ENCODE results near the gene FAM181A.

FAM181A gene

GRCh38 chr14:93898731-93899130, 28.4 kb upstream of the FAM181A start:
- no peak overlapping the region for H2AFZ ChIP-seq (ENCODE audit: low read length)
- no peak overlapping the region for H3K4me3 ChIP-seq (ENCODE audit: low read depth, low read length, poor library complexity, severe bottlenecking)
- no peaks in the 10 kb centered on the region for H3K9me3 ChIP-seq (ENCODE audit: low read length)
- no peaks in the 10 kb centered on the region for H3K9me2 ChIP-seq (ENCODE audit: low read depth, low read length)
- no peak overlapping the region for H3K4me2 ChIP-seq (ENCODE audit: low read length)
- H3K27ac ChIP-seq (ENCODE audit: low read depth, low read length, poor library complexity, severe bottlenecking) = no peak overlapping the region
- H3K36me3 ChIP-seq (ENCODE audit: insufficient read depth, low read length) = no peaks in the 10 kb centered on the region
- no peaks in the 10 kb centered on the region for H3K79me2 ChIP-seq (ENCODE audit: insufficient read depth, low read length)
- no peaks in the 10 kb centered on the region for H3K27me3 ChIP-seq (ENCODE audit: insufficient read depth, low read length)
- no peaks in the 10 kb centered on the region for H4K20me1 ChIP-seq (ENCODE audit: insufficient read depth, low read length)
- TF ChIP-seq EZH2 (IDR thresholded peaks at IDR 0.05; ENCODE audit: borderline replicate concordance, low read length) (no peak), CTCF (IDR thresholded peaks at IDR 0.05; ENCODE audit: low read length) (no peak)
- H3K9ac ChIP-seq (ENCODE audit: low read length) = no peak overlapping the region
- H3F3A ChIP-seq (ENCODE audit: insufficient read depth, low read length) = no peaks in the 10 kb centered on the region
- no peaks in the 10 kb centered on the region for H3K4me1 ChIP-seq (ENCODE audit: insufficient read depth, low read length, severe bottlenecking)

GRCh38 chr14:93901813-93902212, 25.3 kb upstream of the FAM181A start:
- H3K4me1 ChIP-seq (ENCODE audit: insufficient read depth, low read length, severe bottlenecking) = no peaks in the 10 kb centered on the region
- no peak overlapping the region for H3K27ac ChIP-seq (ENCODE audit: low read depth, low read length, poor library complexity, severe bottlenecking)
- H2AFZ ChIP-seq (ENCODE audit: low read length) = no peak overlapping the region
- no peak overlapping the region for H3K4me3 ChIP-seq (ENCODE audit: low read depth, low read length, poor library complexity, severe bottlenecking)
- no peak for TF ChIP-seq CTCF (IDR thresholded peaks at IDR 0.05; ENCODE audit: low read length)
- no peak for TF ChIP-seq EZH2 (IDR thresholded peaks at IDR 0.05; ENCODE audit: borderline replicate concordance, low read length)
- no peaks in the 10 kb centered on the region for H3K27me3 ChIP-seq (ENCODE audit: insufficient read depth, low read length)
- no peaks in the 10 kb centered on the region for H3K9me2 ChIP-seq (ENCODE audit: low read depth, low read length)
- no peak overlapping the region for H3K4me2 ChIP-seq (ENCODE audit: low read length)
- no peaks in the 10 kb centered on the region for H3K36me3 ChIP-seq (ENCODE audit: insufficient read depth, low read length)
- no peaks in the 10 kb centered on the region for H3K9me3 ChIP-seq (ENCODE audit: low read length)
- H3F3A ChIP-seq (ENCODE audit: insufficient read depth, low read length) = no peaks in the 10 kb centered on the region
- no peaks in the 10 kb centered on the region for H4K20me1 ChIP-seq (ENCODE audit: insufficient read depth, low read length)
- H3K9ac ChIP-seq (ENCODE audit: low read length) = no peak overlapping the region
- H3K79me2 ChIP-seq (ENCODE audit: insufficient read depth, low read length) = no peaks in the 10 kb centered on the region

DNA sequence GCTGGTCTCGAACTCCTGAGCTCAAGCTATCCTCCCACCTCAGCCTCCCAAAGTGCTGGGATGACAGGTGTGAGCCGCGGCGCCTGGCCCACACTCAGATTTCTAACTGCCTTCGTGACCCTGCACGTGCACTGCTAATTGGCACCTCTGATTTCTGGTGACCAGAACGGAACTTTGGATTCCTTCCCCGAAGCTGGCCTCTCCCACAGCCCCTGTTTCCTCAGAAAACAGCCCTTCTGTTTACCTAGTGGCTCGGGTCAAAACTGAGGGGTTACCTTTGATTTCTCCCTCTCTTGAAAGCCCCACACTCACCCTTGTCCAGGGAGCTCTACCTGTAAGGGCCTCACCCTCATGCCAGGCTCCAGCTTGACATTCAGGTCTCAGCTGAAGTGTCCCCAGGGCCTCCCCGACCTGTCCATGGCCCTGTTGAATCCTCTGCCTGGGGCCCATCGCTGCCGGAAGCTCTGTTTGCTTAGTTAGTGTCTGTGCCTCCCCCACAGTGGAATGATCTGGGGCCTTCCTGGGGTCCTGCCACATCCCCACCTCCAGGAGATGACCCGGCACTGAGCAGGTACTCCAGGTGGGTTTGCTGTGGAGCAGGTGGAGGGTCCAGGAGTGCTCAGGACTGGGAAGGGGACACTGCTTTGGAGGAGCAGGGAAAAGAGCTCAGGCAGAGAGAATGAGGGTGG, 24.4 kb upstream of the FAM181A start:
- no peak for TF ChIP-seq EZH2 (IDR thresholded peaks at IDR 0.05; ENCODE audit: borderline replicate concordance, low read length)
- no peak for TF ChIP-seq CTCF (IDR thresholded peaks at IDR 0.05; ENCODE audit: low read length)
- Histone ChIP-seq H3K4me1 (ENCODE audit: insufficient read depth, low read length, severe bottlenecking) (no peaks in the 10 kb centered on the region), H3K79me2 (ENCODE audit: insufficient read depth, low read length) (no peaks in the 10 kb centered on the region), H4K20me1 (ENCODE audit: insufficient read depth, low read length) (no peaks in the 10 kb centered on the region), H3K27me3 (ENCODE audit: insufficient read depth, low read length) (no peaks in the 10 kb centered on the region), H2AFZ (ENCODE audit: low read length) (no peak overlapping the region), H3F3A (ENCODE audit: insufficient read depth, low read length) (no peaks in the 10 kb centered on the region), H3K4me3 (ENCODE audit: low read depth, low read length, poor library complexity, severe bottlenecking) (no peak overlapping the region), H3K9ac (ENCODE audit: low read length) (no peak overlapping the region), H3K36me3 (ENCODE audit: insufficient read depth, low read length) (no peaks in the 10 kb centered on the region), H3K9me3 (ENCODE audit: low read length) (no peaks in the 10 kb centered on the region), H3K4me2 (ENCODE audit: low read length) (no peak overlapping the region), H3K27ac (ENCODE audit: low read depth, low read length, poor library complexity, severe bottlenecking) (no peak overlapping the region), H3K9me2 (ENCODE audit: low read depth, low read length) (no peaks in the 10 kb centered on the region)

Measured in OCI-LY1 (cell line).